RWPE1 (cell line): ENCODE results near the gene CCDC82.
"Not testable (repeated sequence)": the region's sequence is repeated elsewhere in the genome, so short reads cannot be mapped to it uniquely, and the experiment has no call there.

Experiments
- CTCF ChIA-PET: fragments of 350-600 bp; sonication (Branson Sonifier 250); formaldehyde crosslinking; extraction: SDS; loops from one replicate; lab custom pipeline; 2021; lab: Yijun Ruan, JAX
- POLR2A ChIA-PET: fragments of 400-600 bp; formaldehyde crosslinking; extraction: SDS; loops from one replicate; lab custom pipeline; 2020; ENCODE audit warnings: antibody characterized with exemption; ENCODE audit not compliant: low non-redundant PET; lab: Yijun Ruan, JAX
- DNase-seq: peaks from one replicate; pipeline ENCODE4 v3.0.0; 2012; ENCODE audit warnings: low spot score
- H3K27ac ChIP-seq: fragments of 450-650 bp; 2 replicates; pipeline ENCODE4 v1.5.1; 2017
- CTCF ChIP-seq: fragments of 450-650 bp; conservative IDR thresholded peaks from 2 replicates; pipeline ENCODE4 v1.5.1; 2017; ENCODE audit warnings: low read depth, mild to moderate bottlenecking

The CCDC82 gene

DNA sequence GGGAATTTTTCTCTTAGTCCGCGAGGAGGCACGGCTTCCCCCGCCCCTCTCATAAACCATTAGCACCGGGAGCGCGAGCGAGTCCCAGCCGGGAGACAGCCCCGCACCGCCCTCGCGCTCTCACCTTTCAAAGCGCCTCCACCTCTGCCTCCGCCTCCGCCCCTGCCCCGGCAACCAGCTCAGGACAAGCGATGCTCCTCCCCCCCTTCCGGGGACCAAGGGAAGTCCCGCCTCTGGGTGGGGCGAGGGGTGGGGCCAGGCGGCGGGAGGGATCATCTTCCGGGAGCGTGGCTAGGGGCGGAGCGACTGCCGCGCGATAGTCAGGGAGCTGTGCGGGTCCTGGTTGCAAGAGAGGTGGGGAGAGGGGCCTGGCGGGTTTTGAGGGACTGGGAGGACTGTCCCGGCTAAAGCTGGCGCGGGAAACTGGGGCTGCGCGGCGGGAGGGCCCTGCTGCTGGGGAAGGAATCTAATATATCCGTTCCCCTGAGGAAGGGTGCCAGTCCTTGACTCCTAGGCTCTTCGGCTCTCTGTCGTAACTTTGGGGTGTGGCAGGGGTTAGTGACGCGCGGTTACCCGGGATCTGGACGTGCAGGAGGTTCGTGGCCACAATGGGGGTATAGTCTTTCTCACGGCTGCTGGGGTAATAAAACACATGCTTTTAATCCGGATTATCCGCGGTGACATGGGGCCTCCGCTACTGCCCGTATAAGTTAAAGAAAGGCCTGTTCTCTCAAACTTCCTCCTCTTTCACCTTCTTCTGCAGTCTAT lies at the start of gene CCDC82, which contains the start of gene JRKL:
Gene CCDC82 (minus strand): TSS at position 193 of the 768 bp plus-strand sequence. CDS start 5,165 bp downstream, outside the sequence.
Gene JRKL (plus strand): TSS at position 294 of the 768 bp plus-strand sequence. CDS start 637 bp downstream, outside the sequence.
- DNase-seq, result peak; percentile 97
- TF ChIP-seq CTCF, result no peak
- ChIA-PET CTCF (interaction anchor here (0.9 kb wide), 1 partner anchor 47 kb away, joined by 4 read pairs; the partner anchor contains the start of gene MAML2), POLR2A (no interaction called here)
- peak within 1 kb of the TSS; percentile 89 for H3K27ac ChIP-seq

GRCh38 chr11:96432654-96433053 lies 42.9 kb upstream of the CCDC82 start:
- POLR2A ChIA-PET, DNase-seq, H3K27ac ChIP-seq: not testable (repeated sequence)
- CTCF ChIA-PET, result interaction anchor here (0.5 kb wide), 1 partner anchor 50 kb away, joined by 3 read pairs; no protein-coding TSS in a partner anchor

DNA sequence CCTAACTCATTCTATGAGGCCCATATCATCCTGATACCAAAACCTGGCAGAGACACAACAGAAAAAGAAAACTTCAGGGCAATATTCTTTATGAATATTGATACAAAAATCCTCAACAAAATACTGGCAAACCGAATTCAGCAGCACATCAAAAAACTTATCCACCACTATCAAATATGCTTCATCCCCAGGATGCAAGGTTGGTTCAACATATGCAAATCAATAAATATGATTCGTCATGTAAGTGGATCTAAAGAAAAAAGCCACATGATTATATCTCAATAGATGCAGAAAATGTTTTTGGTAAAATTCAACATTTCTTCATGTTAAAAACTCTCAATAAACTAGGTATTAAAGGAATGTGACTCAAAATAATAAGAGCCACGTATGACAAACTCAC lies 41.0 kb upstream of the CCDC82 start:
- CTCF ChIA-PET, result no interaction called here
- DNase-seq, result no peak
- H3K27ac ChIP-seq, result no peak overlapping the region
- TF ChIP-seq CTCF, result no peak
- POLR2A ChIA-PET, result no interaction called here

- no peak for DNase-seq
- CTCF ChIA-PET, result interaction anchor here (0.7 to 1.0 kb wide), 4 partner anchors 31 to 614 kb away, joined by 3 to 9 read pairs (median 4); no protein-coding TSS in a partner anchor
- no peak overlapping the region for H3K27ac ChIP-seq
- TF ChIP-seq CTCF, result no peak
- POLR2A ChIA-PET, result no interaction called here
Observed at GRCh38 chr11:96424693-96425092, 35.0 kb upstream of the CCDC82 start.

DNA sequence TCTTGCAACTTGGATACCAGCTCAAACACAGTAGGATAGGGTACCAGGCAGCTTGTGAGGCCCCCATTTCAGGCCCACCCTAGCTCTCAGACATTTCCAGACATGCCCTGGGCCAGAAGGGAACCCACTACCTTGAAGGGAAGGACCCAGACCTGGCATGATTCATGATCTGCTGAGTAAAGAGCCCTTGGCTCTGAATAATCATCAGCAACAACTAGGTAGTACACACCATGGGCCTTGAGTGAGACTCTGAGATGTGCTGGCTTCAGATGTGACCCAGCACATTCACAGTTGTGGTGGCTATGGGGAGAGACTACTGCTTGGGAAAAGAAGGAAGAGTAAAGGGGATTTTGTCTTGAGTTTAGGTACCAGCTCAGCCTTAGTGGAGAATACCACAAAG lies 23.7 kb upstream of the CCDC82 start:
- TF ChIP-seq CTCF, result no peak
- DNase-seq, result no peak
- ChIA-PET POLR2A (no interaction called here), CTCF (no interaction called here)
- no peak overlapping the region for H3K27ac ChIP-seq

DNA sequence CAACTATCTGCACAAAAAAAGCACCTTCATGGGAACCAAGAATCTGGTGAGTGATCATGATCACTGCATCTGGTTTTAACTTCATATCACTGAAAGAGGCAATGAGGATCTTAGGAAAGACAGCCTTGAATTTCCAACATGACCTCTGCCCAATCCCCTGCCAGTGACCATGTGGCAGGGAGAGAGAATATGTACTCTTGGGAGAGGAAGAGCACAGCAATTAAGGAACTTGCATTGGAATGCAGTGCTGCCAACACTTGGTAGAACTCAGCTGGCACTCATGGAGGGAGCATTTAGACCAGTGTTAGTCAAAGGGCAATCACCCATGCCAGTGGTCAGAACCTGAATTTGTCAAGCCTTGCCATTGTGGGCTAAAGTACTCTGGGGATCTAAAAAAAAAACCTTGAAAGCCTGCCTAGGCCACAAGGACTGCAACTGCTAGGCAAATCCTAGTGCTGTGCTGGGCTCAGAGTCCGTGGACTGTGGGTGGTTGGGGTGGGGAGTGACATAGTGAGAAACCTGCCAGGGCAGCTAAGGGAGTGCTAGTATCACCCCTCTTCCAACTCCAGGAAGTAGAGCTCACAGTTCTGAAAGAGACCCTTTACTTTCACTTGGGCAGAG lies 23.2 kb upstream of the CCDC82 start:
- POLR2A ChIA-PET, result no interaction called here
- H3K27ac ChIP-seq, result no peak overlapping the region
- TF ChIP-seq CTCF, result no peak
- CTCF ChIA-PET, result interaction anchor here (0.7 kb wide), 1 partner anchor 436 kb away, joined by 5 read pairs; no protein-coding TSS in a partner anchor
- no peak for DNase-seq

DNA sequence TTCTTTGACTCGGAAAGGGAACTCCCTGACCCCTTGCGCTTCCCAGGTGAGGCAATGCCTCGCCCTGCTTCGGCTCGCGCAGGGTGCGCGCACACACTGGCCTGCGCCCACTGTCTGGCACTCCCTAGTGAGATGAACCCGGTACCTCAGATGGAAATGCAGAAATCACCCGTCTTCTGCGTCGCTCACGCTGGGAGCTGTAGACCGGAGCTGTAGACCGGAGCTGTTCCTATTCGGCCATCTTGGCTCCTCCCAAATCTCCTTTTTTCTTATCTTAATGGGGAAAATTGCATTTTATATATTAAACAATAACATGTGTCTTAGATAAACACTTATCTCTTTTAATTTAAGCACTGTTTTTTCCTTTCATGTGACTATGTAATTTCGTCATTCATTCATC lies 21.7 kb upstream of the CCDC82 start:
- DNase-seq, POLR2A ChIA-PET: not testable (repeated sequence)
- CTCF ChIA-PET, result interaction anchor here (0.7 kb wide), 1 partner anchor 15 kb away, joined by 3 read pairs; no protein-coding TSS in a partner anchor
- H3K27ac ChIP-seq, result peak overlapping the region; percentile 83
